Kidney epithelial cell (primary cell): Measurements from ENCODE around the gene OTOP1. TPM values are rescaled to one million over a fixed set of nuclear protein-coding genes. Genes with fewer than 3 reads are reported as not detected.

ENCODE experiments used
- DNase-seq: peaks from one replicate; pipeline ENCODE4 v3.0.0-alpha.2; 2010; ENCODE audit warnings: low read depth
- H3K27me3 ChIP-seq: 2 replicates; pipeline ENCODE4 v1.6.0; 2011; ENCODE audit warnings: low read length; ENCODE audit not compliant: control insufficient read depth, insufficient read depth
- H3K36me3 ChIP-seq: 2 replicates; pipeline ENCODE4 v1.5.1; 2011; ENCODE audit warnings: low read length; ENCODE audit not compliant: control insufficient read depth, insufficient read depth
- H3K4me3 ChIP-seq: 2 replicates; pipeline ENCODE4 v1.5.1; 2011; ENCODE audit warnings: low read depth, mild to moderate bottlenecking, control low read depth, low read length
- total RNA-seq: library from RNA; depleted of rRNA; stranded (reverse); fragments of >200 nt; gene quantifications from 2 replicates; pipeline ENCODE4 v1.2.3, GENCODE V29; 2015
- TF ChIP-seq, protein P1 (sequence below): IDR thresholded peaks from 2 replicates; pipeline ENCODE4 v1.5.1; 2011; ENCODE audit warnings: mild to moderate bottlenecking, moderate library complexity, low read length, control low read depth, inconsistent platforms; ENCODE audit not compliant: insufficient read depth, poor library complexity, severe bottlenecking

Gene OTOP1, protein sequence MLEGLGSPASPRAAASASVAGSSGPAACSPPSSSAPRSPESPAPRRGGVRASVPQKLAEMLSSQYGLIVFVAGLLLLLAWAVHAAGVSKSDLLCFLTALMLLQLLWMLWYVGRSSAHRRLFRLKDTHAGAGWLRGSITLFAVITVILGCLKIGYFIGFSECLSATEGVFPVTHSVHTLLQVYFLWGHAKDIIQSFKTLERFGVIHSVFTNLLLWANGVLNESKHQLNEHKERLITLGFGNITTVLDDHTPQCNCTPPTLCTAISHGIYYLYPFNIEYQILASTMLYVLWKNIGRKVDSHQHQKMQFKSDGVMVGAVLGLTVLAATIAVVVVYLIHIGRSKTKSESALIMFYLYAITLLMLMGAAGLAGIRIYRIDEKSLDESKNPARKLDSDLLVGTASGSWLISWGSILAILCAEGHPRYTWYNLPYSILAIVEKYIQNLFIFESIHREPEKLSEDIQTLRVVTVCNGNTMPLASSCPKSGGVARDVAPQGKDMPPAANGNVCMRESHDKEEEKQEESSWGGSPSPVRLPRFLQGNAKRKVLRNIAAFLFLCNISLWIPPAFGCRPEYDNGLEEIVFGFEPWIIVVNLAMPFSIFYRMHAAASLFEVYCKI
- total RNA-seq = not detected in 2 replicates

DNA sequence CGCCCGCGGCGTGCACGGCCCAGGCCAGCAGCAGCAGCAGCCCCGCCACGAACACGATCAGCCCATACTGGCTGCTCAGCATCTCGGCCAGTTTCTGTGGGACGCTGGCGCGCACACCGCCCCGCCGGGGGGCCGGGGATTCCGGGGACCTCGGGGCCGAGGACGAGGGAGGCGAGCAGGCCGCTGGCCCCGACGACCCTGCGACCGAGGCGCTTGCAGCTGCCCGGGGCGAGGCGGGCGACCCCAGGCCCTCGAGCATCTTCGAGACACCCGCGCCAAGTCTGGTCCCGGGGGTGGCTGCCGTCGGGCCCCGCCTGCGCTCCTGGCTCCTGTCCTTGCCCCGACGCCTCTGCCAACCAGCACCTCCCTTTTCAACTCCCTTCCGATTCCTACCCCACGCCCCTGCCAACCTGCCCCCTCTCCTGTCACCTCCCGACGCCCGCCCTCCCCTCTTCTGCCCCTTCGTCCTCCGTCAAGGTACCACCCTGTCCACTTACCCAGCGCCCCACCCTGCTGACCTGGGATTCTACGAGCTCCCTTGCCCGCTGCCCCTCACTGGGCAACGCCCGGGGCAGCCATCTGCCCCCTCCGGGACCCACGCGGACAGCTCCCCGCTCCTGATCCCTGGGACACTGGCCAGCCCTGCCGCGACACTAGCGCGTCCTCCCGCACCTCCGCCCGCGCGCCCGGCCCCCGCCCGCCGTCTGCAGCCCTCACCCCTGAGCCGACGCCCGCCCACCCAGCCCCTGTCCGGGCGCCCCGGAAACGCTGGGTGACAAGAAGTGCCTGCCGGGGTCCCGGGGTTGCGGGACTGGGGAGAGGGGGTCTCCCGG, at the start of gene OTOP1:
TSS of gene OTOP1 (minus strand) at position 324 of the 833 bp plus-strand sequence. CDS start at position 259, 65 bp downstream.
- TF ChIP-seq, protein P1, sequence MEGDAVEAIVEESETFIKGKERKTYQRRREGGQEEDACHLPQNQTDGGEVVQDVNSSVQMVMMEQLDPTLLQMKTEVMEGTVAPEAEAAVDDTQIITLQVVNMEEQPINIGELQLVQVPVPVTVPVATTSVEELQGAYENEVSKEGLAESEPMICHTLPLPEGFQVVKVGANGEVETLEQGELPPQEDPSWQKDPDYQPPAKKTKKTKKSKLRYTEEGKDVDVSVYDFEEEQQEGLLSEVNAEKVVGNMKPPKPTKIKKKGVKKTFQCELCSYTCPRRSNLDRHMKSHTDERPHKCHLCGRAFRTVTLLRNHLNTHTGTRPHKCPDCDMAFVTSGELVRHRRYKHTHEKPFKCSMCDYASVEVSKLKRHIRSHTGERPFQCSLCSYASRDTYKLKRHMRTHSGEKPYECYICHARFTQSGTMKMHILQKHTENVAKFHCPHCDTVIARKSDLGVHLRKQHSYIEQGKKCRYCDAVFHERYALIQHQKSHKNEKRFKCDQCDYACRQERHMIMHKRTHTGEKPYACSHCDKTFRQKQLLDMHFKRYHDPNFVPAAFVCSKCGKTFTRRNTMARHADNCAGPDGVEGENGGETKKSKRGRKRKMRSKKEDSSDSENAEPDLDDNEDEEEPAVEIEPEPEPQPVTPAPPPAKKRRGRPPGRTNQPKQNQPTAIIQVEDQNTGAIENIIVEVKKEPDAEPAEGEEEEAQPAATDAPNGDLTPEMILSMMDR = no peak
- H3K27me3 ChIP-seq = peaks cover 41% of the 10 kb centered on the region
- no peak within 1 kb of the TSS for H3K4me3 ChIP-seq

DNA sequence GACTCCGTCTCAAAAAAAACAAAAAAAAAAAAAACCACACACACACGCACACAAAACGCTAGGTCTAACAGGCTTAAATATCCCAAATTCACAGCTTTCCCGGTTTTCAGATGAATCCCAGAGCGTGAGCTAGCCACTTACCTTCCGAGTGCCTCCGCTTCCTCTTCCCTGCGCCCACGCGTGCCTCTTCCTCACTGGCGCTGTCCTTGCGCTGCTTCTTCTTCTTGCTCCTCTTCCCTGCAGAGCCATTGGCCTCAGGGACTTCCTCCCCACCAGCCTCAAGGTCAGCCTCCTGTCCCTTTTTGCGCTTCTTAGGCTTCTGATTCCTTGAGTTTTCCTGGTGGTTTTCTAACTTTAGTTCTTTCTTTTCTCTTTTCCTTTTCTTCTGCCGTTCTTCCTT, 47.5 kb upstream of the OTOP1 start:
- TF ChIP-seq, protein P1 = no peak
- Histone ChIP-seq H3K27me3 (no peaks in the 10 kb centered on the region), H3K4me3 (no peak overlapping the region), H3K36me3 (no peaks in the 10 kb centered on the region)
- no peak for DNase-seq

More for the DNA sequence above, at the start of gene OTOP1:
- no peak for DNase-seq
- H3K36me3 ChIP-seq = no peaks in the 10 kb centered on the region

DNA sequence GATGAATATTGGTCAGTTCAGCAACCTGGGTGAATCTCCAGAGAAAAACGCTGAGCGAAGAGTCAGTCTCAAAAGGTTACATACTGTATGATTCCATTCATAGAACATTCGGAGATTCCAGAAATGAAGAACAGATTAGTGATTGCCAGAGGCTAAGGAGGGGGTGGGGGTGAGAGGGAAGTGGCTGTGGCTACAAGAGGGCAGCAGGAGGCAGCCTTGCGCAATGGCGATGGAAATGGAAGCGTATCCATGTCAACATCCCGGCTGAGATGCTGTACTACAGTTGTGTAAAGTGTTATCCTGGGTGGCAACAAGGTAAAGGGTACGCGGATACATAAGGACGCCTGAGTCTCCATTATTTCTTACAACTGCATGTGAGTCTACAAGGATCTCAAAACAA, 45.2 kb upstream of the OTOP1 start:
- H3K27me3 ChIP-seq = no peaks in the 10 kb centered on the region
- H3K4me3 ChIP-seq = no peak overlapping the region
- TF ChIP-seq, protein P1 = no peak
- DNase-seq = no peak
- H3K36me3 ChIP-seq = peaks cover 1% of the 10 kb centered on the region

DNA sequence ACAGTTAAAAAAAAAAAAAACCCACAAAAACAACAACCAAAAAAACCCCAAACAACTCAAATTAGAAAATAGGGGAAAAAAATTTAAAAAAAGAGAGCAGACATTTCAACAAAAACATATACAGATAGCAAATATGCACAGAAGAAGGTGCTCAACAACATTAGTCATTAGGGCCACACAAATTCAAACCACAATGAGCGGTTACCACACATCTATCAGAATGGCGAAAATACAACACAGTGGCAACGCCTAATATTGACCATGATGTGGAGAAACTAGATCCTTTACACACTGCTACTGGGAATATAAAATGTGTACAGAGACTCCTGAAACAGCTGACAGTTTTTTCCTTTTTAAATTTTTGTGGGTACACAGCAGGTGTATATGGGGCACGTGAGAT, 43.8 kb upstream of the OTOP1 start:
- no peak for DNase-seq
- no peaks in the 10 kb centered on the region for H3K27me3 ChIP-seq
- TF ChIP-seq, protein P1 = no peak

DNA sequence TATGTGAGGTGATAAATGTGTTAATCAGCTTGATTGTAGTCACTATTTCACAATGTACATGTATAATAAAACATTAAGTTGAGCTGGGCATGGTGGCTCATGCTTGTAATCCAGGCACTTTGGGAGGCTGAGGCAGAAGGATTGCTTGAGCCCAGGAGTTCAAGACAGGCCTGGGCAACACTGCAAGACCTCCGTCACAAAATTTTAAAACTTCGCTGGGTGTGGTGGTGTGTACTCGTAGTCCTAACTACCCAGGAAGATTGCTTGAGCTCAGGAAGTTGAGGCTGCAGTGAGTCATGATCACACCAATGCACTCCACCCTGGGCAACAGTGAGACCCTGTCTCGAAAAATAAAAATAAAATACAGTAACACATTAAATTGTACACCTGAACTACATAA, 43.1 kb upstream of the OTOP1 start:
- TF ChIP-seq, protein P1 = no peak
- no peak for DNase-seq
- Histone ChIP-seq H3K27me3 (no peaks in the 10 kb centered on the region), H3K36me3 (peaks cover 1% of the 10 kb centered on the region), H3K4me3 (no peak overlapping the region)

More for the DNA sequence above, 43.8 kb upstream of the OTOP1 start:
- Histone ChIP-seq H3K4me3 (no peak overlapping the region), H3K36me3 (peaks cover 1% of the 10 kb centered on the region)
